Measurements from ENCODE around the gene ROBO1. TPM values are rescaled to one million over a fixed set of nuclear protein-coding genes. Genes with fewer than 3 reads are reported as not detected.

ROBO1 gene
- total RNA-seq, 1 donor = 69.8 TPM

DNA sequence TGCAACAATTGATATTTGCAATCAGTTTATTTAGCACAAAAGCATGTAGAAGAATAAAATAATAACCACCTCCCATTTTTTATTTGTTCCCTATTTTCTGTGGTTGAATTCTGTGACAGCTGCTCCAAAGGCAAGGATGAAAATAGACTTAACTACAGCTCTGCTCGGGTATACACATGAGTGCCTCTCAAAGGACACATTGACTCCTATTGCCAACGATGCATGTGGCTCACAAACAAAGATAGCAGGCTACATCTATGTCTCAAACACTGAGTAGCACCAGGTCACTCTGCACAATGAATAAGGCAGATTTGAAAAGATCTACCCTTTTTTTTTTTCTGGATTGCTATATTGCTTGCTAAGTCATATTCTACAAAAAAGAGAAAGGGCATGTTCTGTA is 612.9 kb downstream of the ROBO1 start:
- no peak overlapping the region for H3K27ac ChIP-seq (ENCODE audit: low read depth, low read length)
- TF ChIP-seq, protein P1, sequence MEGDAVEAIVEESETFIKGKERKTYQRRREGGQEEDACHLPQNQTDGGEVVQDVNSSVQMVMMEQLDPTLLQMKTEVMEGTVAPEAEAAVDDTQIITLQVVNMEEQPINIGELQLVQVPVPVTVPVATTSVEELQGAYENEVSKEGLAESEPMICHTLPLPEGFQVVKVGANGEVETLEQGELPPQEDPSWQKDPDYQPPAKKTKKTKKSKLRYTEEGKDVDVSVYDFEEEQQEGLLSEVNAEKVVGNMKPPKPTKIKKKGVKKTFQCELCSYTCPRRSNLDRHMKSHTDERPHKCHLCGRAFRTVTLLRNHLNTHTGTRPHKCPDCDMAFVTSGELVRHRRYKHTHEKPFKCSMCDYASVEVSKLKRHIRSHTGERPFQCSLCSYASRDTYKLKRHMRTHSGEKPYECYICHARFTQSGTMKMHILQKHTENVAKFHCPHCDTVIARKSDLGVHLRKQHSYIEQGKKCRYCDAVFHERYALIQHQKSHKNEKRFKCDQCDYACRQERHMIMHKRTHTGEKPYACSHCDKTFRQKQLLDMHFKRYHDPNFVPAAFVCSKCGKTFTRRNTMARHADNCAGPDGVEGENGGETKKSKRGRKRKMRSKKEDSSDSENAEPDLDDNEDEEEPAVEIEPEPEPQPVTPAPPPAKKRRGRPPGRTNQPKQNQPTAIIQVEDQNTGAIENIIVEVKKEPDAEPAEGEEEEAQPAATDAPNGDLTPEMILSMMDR (IDR thresholded peaks at IDR 0.05; ENCODE audit: extremely low read depth, low read depth, low read length) = no peak
- H3K4me3 ChIP-seq (ENCODE audit: insufficient read depth, low read length) = no peak overlapping the region
- no peak overlapping the region for H2AFZ ChIP-seq (ENCODE audit: low read length)
- H3K4me1 ChIP-seq (ENCODE audit: insufficient read depth, low read length) = no peaks in the 10 kb centered on the region
- no peaks in the 10 kb centered on the region for H4K20me1 ChIP-seq (ENCODE audit: insufficient read depth, low read length)
- H3K4me2 ChIP-seq (ENCODE audit: insufficient read depth, low read length) = no peak overlapping the region
- H3K36me3 ChIP-seq (ENCODE audit: insufficient read depth, low read length) = no peaks in the 10 kb centered on the region
- H3K79me2 ChIP-seq (ENCODE audit: insufficient read depth, low read length) = no peaks in the 10 kb centered on the region
- H3K27me3 ChIP-seq (ENCODE audit: insufficient read depth, low read length) = no peaks in the 10 kb centered on the region
- no peaks in the 10 kb centered on the region for H3K9me3 ChIP-seq (ENCODE audit: low read depth, low read length)
- DNase-seq (ENCODE audit: insufficient read length, low spot score, missing footprints) = no peak

DNA sequence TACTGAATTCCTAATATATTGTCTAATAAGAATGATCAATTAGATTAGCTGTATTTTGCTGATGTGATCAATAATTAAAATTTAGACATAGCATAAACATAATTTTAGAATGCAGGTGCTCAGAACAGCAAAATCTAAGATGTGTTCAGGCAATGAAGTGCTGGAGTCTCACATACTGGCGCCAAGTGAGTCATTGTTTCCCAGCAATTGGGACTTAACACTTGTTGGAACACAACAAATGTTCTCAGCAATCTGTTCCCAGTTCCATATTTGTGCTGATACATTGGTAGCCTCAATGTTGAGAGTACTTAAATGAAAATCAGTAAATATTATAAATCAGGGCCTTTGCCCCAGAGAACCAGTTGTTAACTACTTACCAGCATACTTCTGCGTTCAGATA is 619.0 kb downstream of the ROBO1 start:
- Histone ChIP-seq H3K79me2 (ENCODE audit: insufficient read depth, low read length) (no peaks in the 10 kb centered on the region), H3K36me3 (ENCODE audit: insufficient read depth, low read length) (no peaks in the 10 kb centered on the region), H3K4me3 (ENCODE audit: insufficient read depth, low read length) (no peak overlapping the region), H3K27me3 (ENCODE audit: insufficient read depth, low read length) (no peaks in the 10 kb centered on the region), H3K9me3 (ENCODE audit: low read depth, low read length) (no peaks in the 10 kb centered on the region), H2AFZ (ENCODE audit: low read length) (no peak overlapping the region), H3K27ac (ENCODE audit: low read depth, low read length) (no peak overlapping the region), H3K4me2 (ENCODE audit: insufficient read depth, low read length) (no peak overlapping the region), H4K20me1 (ENCODE audit: insufficient read depth, low read length) (no peaks in the 10 kb centered on the region), H3K4me1 (ENCODE audit: insufficient read depth, low read length) (no peaks in the 10 kb centered on the region)
- no peak for DNase-seq (ENCODE audit: insufficient read length, low spot score, missing footprints)
- TF ChIP-seq, protein P1 (IDR thresholded peaks at IDR 0.05; ENCODE audit: extremely low read depth, low read depth, low read length) = no peak

DNA sequence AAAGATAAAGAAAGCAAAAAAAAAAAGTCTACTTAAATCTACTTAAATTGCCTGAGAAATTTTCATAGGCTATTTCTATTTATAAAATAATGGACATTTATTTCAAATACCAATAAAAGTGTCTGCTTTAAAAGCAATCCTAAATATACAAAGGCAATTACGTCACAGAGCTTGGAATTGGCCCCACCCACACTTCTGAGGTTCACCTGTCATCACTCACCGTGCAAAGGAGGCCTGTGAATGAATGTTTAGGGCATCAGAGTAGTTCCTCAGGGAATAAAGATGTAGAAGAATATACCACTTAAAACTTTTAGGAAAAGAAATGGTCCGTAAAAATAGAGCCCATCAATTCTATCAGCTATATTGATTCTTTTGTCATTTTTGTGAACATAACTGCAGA is 621.8 kb downstream of the ROBO1 start:
- no peaks in the 10 kb centered on the region for H3K79me2 ChIP-seq (ENCODE audit: insufficient read depth, low read length)
- H3K4me3 ChIP-seq (ENCODE audit: insufficient read depth, low read length) = no peak overlapping the region
- peaks cover 3% of the 10 kb centered on the region for H3K4me1 ChIP-seq (ENCODE audit: insufficient read depth, low read length)
- H3K27ac ChIP-seq (ENCODE audit: low read depth, low read length) = no peak overlapping the region
- no peak overlapping the region for H3K4me2 ChIP-seq (ENCODE audit: insufficient read depth, low read length)
- TF ChIP-seq, protein P1 (IDR thresholded peaks at IDR 0.05; ENCODE audit: extremely low read depth, low read depth, low read length) = no peak
- no peak overlapping the region for H2AFZ ChIP-seq (ENCODE audit: low read length)
- H4K20me1 ChIP-seq (ENCODE audit: insufficient read depth, low read length) = no peaks in the 10 kb centered on the region
- DNase-seq (ENCODE audit: insufficient read length, low spot score, missing footprints) = no peak
- no peaks in the 10 kb centered on the region for H3K36me3 ChIP-seq (ENCODE audit: insufficient read depth, low read length)
- H3K27me3 ChIP-seq (ENCODE audit: insufficient read depth, low read length) = no peaks in the 10 kb centered on the region
- no peaks in the 10 kb centered on the region for H3K9me3 ChIP-seq (ENCODE audit: low read depth, low read length)

DNA sequence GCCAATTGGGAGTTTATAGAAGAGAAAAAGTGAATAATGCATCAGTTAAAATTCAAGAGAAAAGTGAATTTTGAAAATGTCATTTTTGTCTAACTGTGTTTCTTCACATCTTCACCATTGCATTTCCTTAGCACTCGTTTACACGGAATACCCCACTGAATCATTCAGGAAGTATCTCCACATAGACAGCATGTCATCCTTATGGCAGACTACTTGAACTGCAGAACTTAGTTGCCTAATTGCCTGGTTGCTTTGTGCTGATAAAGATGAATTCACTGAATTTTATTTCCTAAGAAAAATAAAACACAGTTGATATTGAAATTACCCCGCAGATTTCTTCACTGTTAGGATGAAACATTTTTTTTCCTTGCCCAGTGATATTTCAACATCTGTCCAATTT is 627.1 kb downstream of the ROBO1 start:
- H3K79me2 ChIP-seq (ENCODE audit: insufficient read depth, low read length) = no peaks in the 10 kb centered on the region
- H3K9me3 ChIP-seq (ENCODE audit: low read depth, low read length) = no peaks in the 10 kb centered on the region
- peak overlapping the region; percentile 30 for H3K4me2 ChIP-seq (ENCODE audit: insufficient read depth, low read length)
- TF ChIP-seq, protein P1 (IDR thresholded peaks at IDR 0.05; ENCODE audit: extremely low read depth, low read depth, low read length) = no peak
- no peaks in the 10 kb centered on the region for H3K27me3 ChIP-seq (ENCODE audit: insufficient read depth, low read length)
- no peak overlapping the region for H3K4me3 ChIP-seq (ENCODE audit: insufficient read depth, low read length)
- no peak overlapping the region for H2AFZ ChIP-seq (ENCODE audit: low read length)
- DNase-seq (ENCODE audit: insufficient read length, low spot score, missing footprints) = no peak
- peak overlapping the region; percentile 90 for H3K27ac ChIP-seq (ENCODE audit: low read depth, low read length)
- peaks cover 17% of the 10 kb centered on the region for H3K4me1 ChIP-seq (ENCODE audit: insufficient read depth, low read length)
- no peaks in the 10 kb centered on the region for H4K20me1 ChIP-seq (ENCODE audit: insufficient read depth, low read length)
- H3K36me3 ChIP-seq (ENCODE audit: insufficient read depth, low read length) = no peaks in the 10 kb centered on the region
